ENCODE data around the gene NWD2.

NWD2 gene

DNA sequence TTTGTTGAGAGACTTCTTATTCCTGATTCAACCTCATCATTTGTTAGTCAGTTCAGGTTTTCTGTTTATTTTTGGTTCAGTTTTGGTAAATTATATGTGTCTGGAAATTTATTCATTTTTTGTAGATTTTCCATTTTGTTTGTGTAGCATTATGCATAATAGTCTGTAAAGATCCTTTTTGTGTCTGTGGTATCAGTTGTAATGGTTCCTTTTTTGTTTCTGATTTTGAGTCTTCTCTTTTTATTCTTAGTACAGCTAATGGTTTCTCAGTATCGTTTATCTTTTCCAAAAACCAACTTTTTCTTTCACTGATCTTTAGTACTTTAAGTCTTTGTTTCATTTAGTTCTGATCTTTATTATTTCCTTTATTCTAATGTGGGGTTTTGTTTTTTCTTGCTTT is 61.4 kb downstream of the NWD2 start:
- no peak for DNase-seq

DNA sequence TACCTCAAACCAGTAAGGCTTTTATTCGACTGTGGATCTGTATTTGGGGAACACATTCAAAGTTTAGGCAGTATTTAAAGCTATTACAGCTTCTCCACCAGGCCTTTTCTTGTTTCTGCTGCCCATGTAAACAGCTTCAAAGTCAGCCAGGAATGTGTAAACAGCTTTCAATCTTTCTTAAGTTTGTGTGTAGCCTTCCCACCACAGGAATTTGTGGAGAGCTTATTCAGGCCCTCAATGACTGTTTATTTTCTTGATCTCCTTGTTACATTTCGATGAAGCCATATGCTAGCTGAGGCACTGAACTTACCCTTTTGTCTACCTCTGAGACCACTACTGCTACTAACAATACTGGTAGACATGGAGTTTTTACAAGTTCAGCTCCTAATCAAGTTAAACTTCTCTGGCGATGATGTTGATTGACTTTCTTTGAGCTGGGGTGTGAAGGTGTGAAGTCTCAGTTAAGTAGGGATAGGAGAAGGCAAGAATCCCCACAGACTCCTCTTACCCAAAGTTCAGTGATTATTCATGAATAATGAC is 72.6 kb downstream of the NWD2 start:
- DNase-seq = no peak

DNA sequence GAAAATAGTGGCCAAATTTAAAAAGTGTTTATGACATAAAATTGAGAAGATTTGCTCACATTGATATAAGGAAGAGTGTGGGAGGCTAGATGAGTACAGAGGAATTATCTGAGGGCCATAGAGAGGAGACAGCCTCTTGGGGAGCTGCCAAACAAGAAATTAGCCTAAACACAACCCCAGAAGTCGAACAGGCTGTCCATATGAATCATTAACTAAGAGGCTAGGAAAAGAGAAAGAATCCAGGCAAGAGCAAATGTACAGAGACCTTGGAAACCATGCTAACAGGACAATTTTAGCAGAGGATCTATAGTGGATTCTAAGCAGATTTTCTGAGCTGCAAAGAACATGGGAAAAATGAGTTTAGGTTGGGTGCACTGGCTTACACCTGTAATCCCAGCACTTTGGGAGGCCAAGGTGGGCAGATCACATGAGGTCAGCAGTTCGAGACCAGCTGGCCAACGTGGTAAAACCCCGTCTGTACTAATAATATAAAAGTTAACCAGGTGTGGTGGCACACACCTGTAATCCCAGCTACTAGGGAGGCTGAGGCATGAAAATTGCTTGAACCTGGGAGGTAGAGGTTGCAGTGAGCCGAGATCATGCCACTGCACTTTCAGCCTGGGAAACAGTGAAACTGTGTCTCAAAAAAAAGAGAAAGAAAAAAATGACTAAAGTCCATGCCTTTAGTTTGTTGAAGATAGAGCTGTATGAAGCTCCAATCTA is 76.1 kb downstream of the NWD2 start:
- no peak for DNase-seq

DNA sequence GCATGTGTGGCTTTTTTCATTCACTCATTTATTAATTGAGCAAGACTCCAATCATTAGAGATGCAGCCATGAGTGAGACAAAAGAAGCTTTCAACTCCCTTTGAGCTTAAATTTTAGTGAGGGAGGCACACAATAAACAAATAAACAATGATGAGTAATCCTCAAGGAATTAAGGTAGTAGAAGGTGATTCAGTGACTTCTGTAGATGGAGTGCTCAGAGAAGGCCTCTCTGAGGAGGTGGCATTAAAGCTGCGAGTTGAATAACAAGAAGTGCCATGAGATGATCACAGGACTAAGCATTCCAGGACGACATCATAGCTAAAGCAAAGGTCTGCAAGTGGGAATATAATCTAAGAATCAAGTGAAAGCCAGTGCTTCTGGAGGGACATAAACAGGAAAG is 77.6 kb downstream of the NWD2 start:
- no peak for DNase-seq

DNA sequence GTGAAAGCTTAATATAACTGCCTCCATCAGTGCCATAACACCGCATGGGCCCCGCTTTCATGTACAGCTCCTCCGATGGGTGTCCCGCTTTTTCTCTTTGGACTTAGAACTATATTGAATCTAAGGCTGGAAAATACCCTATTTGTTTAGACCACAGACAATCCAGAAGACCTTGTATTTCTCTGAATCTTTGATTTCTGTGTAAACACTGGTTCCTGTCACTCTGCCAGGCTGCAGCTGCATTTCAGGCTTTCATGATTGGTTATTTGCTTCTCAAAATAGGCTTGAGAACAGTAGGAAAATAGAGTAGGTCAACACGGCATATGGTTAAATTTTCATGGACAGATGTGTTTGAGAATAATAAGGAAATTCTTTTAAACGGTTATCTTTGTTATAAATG is 80.0 kb downstream of the NWD2 start:
- DNase-seq = no peak

DNA sequence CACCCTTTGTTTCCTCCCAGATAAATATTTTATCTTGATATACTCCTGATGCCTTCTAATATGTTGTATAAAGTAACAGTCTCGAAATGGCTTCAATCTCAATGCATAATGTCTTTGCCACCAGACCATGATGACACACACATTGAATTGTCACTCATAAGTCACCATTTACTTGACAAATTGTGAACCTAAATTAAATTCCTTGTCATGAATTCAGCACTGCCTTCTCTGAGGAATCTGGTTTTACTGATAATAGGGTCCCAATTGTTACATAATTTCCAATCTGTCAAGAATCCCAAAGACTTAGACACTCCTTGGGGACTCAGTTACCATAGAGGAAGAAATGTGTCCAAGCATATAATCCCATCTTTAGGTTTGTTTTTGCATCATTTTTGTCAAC is 82.3 kb downstream of the NWD2 start:
- DNase-seq = no peak

DNA sequence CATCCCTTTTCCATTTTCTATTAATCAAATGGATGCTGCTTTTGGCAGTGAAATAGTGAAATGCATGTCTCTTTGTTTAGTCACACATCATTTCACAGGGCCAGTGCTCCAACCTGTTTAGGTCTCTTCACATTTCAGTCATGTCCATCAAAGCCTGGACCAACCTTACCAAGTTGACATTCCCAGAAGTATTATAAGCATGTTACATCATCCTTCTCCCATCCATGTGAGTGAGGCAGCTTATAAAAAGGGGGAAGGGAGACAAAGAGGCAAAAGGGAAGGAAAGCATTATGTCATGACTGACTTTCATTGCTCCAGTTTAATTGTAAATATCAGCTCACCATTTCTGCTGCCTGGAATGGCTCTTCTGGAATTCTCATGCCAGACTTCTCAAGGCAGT is 94.4 kb downstream of the NWD2 start:
- DNase-seq = no peak

DNA sequence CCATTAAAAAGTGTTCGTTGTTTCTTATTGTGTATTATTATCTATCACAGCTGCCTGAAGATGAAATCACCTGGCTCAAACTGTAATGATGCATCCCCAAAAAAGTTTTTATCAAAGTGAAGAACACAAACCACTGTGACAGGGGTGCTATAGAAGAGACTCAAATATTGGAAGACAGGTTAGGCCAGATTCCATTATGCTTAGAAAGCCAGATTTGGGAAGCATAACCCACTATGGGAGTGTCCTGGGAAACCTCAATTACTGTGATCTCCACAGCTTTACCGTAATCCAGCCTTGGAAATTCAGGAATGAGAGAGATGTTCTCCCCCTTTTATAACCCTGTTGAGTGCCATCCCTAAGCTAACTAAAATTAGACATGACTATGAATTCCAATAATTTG is 114.2 kb downstream of the NWD2 start:
- no peak for DNase-seq

DNA sequence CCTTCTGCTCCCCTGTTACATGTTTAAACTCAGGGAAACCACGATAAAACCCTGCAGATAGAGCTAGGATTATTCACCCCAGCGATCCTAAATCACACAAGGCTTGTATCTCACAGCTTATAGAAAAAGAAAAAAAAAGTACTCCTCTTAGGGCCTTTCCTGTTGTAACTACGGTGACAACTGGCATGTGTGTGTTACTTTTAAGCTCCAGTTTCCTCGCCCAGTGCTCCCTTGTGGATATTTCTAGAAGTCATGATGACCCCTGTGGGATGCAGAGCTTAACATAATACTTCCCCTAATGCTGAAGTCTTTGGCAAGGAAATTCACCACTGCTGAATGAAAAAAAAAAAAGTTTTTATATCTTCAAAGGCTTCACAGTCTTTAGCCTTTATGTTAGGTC is 114.7 kb downstream of the NWD2 start:
- no peak for DNase-seq

DNA sequence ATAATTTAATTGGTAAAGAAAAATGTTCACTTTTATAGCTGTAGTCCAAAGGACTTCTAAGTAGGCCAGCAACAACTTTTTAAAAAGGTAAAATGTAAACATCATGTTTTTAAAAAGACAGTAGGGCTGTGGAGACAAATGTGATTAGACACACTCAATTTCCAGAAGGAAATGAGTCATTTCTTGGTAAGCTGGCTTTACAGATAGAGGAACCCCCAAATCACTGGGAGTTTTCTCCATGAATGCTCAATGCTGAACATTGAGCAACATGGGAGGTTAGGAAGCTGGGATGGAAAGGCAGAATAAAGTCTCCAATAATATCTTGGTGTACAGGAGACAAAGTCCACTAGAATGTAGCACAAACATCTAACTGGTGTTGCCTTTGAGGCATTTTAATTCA is 121.3 kb downstream of the NWD2 start:
- DNase-seq = no peak

DNA sequence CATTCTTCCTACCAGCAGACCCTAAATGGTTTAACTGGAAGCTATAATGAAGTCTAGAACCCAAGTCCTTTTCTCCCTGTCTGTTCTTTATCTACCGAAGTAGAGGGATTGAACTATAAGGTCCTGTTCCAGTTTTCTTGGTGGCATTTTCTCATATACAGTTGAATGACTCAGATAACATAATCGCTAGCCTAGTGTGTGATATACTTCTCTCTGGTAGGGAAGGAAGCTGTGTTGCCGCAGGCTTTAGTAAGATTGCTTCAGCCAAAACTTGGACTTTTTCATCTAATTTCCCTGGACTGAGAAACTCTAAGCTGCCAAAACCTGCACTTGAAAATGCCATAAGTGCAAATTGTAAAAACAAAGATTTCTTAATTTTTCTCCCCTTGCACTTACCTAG is 123.4 kb downstream of the NWD2 start:
- no peak for DNase-seq

DNA sequence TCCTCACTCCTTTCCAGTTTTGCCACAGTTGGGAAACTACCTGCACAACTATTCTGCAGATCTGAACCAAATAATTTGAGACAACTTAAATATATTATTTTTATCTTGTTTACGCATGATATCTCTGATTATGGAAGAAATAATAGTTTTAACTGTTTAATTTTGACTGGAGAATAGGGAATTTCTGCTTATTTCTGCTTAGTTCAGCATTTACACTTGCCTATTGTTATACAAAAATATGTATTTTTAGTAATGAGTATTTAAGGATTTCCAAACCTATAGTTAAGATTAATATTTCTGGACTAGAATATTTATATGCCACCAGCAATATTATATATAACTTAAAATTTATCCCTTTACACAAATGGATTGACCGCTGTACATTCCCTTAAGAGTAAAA is 125.5 kb downstream of the NWD2 start:
- no peak for DNase-seq

DNA sequence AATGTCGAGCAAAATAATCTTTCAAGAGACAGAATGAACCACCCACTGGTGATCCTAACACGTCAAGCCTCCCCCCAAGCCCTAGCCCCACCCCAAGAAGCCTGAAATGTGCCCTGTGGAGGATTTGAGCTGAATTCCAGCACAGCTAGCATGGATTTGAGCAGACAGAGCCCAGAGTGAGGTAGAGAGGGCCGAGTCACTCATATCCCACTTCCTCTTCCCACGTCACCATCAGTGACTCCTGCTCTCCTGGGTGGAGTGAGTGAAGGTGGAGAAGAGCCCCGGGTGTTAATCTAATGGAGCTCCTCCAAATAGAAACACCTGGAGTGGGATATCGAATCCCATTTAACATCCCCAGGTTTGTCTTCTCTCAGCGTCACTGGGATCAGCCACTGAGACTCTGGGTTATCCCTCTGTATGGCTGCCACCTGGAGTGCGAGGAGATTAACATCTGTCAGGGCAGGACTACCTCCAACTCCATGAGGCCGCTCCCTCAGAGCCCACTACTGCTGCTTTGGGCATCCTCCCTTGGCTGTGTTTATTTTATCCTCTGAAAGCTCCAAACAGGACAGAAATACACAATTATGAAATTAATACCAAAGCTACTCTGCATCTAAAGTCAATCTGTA is 136.6 kb downstream of the NWD2 start:
- DNase-seq = no peak

DNA sequence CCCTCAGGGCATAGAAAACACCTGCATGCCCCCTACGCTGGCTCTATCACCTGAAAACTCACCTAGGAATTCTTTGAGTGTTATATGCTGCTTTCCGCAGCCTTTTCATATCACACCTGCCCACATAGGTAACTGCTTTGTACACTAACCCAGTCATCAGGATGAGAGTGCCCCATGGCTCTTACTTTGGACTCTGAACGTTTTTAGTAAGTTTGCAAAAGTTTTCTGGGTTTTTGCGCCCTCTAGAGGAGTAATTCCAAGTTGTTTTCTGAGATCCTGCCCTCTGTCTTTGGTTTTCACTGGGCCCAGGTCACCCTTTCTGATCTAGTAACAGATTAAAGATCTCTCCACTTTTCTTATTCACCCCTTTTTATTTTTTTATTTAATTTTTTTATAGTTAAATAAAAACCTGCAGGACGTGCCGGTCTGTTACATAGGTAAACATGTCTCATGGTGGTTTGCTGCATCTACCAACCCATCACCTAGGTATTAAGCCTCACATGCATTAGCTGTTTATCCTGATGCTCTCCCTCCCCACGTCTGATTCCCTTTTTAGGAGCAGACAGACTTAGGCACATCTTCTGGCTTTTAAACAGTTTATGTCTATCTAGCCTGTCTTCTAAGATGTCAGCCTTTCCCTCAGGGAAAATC is 139.2 kb downstream of the NWD2 start:
- no peak for DNase-seq

DNA sequence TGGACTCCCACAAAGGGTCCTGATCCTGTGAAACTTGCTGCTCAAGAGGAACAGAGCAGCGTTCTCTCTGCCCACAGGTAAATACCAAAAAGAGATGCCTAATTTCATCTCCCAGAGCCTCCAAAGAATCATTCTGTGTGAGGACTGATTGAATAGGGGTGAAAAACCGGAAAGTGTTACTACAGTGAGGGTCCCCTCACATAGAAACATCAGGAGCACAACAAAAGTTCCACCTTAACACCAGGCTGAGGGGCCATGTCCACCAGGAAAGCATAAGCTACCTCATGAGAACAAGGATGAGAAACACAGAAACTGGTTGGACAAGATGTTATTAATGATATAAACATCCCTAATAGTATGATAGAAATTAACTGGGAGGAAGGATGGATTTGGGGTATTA is 140.9 kb downstream of the NWD2 start:
- DNase-seq = no peak

DNA sequence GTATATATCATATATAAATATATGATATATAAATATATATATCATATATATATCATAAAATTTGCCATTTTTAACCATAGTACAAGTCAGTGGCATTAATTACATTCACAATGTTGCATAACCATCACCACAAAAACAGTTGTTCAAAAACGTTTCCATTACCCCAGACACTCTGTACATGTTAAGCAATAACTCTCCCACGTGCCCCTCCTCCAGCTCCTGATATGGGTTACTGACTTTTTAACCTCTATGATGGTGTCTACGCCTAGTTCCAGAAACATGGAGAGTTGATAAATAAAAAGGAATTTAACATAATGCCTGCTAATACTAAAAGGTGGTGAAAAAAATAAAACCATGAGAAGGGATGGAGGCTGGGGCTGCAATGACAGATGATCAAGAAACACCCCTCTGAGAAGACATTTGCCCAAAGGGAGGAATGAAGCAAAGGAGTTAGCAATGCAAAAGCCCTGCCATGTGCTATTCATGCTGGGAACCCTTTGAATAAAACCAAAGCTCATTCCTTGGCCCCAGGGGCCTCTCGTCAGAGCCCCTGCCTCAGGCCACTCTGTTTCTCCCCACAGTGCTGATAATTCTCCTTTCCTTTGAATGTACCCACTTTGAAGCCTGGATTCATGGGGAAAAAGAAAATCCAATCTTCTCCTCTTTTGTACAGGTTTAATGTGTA is 144.3 kb downstream of the NWD2 start:
- no peak for DNase-seq

DNA sequence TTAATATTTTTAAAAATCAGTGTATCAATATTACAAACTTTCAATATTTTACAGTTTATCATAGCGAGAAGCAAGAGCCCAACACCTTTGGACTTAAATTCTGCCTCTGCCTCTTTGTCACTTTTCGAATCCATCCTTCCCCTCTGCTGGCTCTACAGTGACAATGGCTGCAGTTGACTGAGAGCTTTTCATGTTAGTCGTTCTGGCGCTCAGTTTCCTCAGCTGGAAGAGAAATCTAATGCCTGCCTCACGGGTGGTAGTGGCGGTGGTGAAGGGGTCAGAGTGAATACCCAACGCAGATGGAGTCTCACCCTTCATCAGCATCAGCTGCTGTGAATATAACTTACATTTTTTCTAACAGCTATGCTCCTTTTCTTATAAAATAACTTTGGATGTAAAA is 144.8 kb downstream of the NWD2 start:
- no peak for DNase-seq

DNA sequence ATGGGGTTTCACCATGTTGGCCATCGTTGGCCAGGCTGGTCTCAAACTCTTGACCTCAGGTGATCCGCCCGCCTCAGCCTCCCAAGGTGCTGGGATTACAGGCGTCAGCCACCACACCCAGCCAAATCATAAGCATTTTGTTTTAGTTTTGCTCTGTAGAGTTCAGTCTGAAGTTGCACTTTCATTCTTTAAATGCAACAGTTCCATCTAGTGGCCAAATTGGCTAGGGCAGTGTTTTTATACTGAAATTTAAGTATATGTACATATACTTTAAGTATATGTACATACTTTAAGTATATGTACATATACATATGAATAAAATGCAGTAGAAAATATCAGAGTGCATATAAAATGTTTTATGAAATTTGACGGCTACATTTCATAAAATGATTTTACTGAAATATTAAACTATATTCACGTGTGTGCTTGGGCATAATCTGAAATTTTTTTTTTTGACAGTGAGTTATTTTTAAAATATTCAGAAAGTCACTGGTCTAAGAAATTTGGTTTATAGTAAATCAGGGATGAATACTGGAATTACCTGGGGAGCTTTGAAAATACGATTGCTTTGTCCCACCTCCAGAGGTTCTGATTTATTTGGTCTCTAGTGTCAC is 145.5 kb downstream of the NWD2 start:
- no peak for DNase-seq

DNA sequence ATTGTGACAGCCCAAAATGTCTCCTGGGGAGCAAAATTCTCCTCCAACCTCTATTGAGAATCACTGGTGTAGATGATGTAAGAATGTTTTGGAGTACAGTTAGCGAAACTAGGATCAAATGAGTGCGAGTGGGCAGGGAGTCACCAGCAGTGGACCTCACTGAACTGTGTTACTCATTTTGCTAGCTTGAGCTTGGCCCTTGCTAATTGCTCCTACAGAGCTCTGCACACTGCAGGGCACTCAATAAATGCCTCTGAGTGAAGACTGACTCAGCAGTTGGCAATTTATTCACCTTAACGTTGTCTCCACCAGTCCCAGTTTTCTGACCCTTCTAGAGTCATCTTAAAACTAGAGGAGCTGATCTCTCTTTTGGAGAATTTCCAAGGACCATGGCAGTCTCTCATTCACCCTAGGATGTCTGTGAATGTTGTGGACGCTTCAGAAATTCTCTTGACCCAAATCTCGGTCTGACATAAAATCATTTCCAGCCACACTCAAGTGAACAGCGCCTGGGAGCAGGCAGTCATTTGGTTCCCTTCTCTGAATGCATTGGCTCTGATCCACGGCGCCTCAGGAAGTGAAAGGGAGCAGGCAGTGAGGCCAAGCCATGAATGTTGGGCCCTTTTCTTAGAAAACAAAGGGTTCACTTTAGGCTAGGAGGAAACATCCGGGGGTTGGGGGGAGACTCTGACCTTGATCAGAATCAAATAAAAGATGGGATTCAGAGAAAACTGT is 148.1 kb downstream of the NWD2 start:
- DNase-seq = no peak

DNA sequence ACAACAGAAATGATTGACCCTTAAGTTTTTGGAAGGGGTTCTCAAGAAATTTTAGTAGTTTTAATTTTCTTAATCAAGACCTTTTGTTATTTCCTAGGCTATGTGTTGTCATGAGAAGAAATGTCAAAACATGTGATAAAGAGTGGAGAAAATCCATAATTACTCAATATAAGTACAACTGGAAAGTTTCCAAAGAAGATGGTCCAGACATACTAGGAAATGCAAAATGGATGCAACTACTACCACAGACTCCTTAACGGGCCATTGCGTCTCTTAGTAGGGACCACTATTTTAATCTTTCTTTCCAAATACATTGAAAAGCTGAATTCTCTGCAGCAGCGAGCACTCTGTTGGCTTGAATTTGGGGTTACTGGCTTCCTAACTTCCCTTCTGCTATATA is 148.8 kb downstream of the NWD2 start:
- no peak for DNase-seq

DNA sequence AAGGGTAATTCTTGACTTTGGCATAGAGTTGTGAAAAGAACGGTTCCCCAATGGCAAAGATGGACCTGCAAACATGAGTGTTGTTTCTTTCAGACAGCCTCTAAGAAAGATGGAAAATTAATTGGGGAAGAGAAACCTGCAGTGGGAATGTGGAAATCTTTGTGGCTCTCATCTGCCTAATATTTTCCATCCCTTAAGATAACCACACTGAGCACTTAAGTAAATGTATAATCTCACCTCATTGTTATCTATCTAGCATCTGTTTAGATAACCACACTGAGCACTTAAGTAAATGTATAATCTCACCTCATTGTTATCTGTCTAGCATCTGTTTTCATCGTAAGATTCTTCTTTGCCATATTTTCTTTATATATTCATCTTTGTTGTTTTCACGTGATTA is 149.3 kb downstream of the NWD2 start:
- DNase-seq = no peak

DNA sequence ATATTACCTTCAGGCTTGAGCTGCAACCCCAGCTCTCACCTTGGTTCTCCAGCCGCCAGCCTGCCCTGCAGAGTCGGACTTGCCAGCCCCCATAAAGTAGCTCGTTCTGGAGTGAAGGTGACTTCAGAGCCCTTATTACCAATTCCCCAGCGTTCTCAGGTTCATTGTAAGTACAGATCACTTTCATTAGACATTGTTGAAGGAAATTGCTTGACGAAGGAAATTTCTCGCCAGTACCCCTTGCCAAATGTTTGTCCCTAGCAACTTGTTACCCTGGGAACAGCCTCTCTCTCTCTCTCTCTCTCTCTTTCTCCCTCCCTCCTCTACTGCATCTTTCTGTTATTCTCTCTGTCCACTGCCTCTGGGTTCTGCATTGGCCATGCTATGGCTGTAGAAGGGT is 153.0 kb downstream of the NWD2 start:
- DNase-seq = no peak

All from effector CD8-positive, alpha-beta T cell (primary cell).